ENCODE results near the gene ZNF276.

GRCh38 chr16:89742948-89743347, 21.6 kb downstream of the ZNF276 start:
- TF ChIP-seq CTCF (IDR thresholded peaks at IDR 0.05) (no peak), POLR2A (IDR thresholded peaks at IDR 0.05) (no peak)

Data from thyroid gland (tissue), 4 donors.